SK-N-SH (cell line): Measurements from ENCODE around the gene REC8.

Experiments used
- CTCF ChIP-seq: fragments of 200-600 bp; sonication (generic); IDR thresholded peaks from 2 replicates; pipeline ENCODE4 v1.6.1; 2017; ENCODE audit warnings: antibody characterized with exemption, mild to moderate bottlenecking, moderate library complexity
- EZH2phosphoT487 ChIP-seq: fragments of 200-600 bp; sonication (generic); IDR thresholded peaks from 2 replicates; pipeline ENCODE4 v1.6.1; 2017; ENCODE audit warnings: low read depth, mixed run types, mild to moderate bottlenecking, antibody characterized with exemption, moderate library complexity, borderline replicate concordance
- JUND ChIP-seq: IDR thresholded peaks from 2 replicates; pipeline ENCODE4 v1.4.0; 2012
- MAX ChIP-seq: IDR thresholded peaks from 2 replicates; pipeline ENCODE4 v1.4.0; 2012; ENCODE audit warnings: low read depth
- NFIC ChIP-seq: IDR thresholded peaks from 2 replicates; pipeline ENCODE4 v1.4.0; 2012; ENCODE audit warnings: borderline replicate concordance
- NRF1 ChIP-seq: IDR thresholded peaks from 2 replicates; pipeline ENCODE4 v1.6.1; 2012; ENCODE audit warnings: low read depth, mild to moderate bottlenecking, low read length
- POLR2AphosphoS5 ChIP-seq: IDR thresholded peaks from 2 replicates; pipeline ENCODE4 v1.6.1; 2012; ENCODE audit warnings: low read depth, low read length
- RAD21 ChIP-seq: IDR thresholded peaks from 2 replicates; pipeline ENCODE4 v1.6.1; 2012; ENCODE audit warnings: mild to moderate bottlenecking, low read length
- RFX5 ChIP-seq: IDR thresholded peaks from 2 replicates; pipeline ENCODE4 v1.6.1; 2012; ENCODE audit warnings: mild to moderate bottlenecking, improper control_type of control experiment, low read length
- SIN3A ChIP-seq: IDR thresholded peaks from 2 replicates; pipeline ENCODE4 v1.6.1; 2012; ENCODE audit warnings: low read depth, mild to moderate bottlenecking, low read length, moderate library complexity, borderline replicate concordance
- SMC3 ChIP-seq: IDR thresholded peaks from 2 replicates; pipeline ENCODE4 v1.6.1; 2012; ENCODE audit warnings: low read depth, low read length, improper control_type of control experiment
- TAF1 ChIP-seq: IDR thresholded peaks from 2 replicates; pipeline ENCODE4 v1.6.1; 2012; ENCODE audit warnings: low read depth, mild to moderate bottlenecking, low read length, moderate library complexity, borderline replicate concordance
- TEAD4 ChIP-seq: IDR thresholded peaks from 2 replicates; pipeline ENCODE4 v1.4.0; 2012; ENCODE audit warnings: mild to moderate bottlenecking, borderline replicate concordance; ENCODE audit not compliant: insufficient read depth

GRCh38 chr14:24141097-24141880 lies 30.6 kb upstream of the REC8 start, which contains the start of gene EMC9:
- TF ChIP-seq CTCF = peak; percentile 39
- TF ChIP-seq NRF1 = peak; percentile 72
- no peak for TF ChIP-seq TEAD4
- TF ChIP-seq SMC3 = no peak
- peak; percentile 94 for TF ChIP-seq RFX5
- no peak for TF ChIP-seq RAD21
- TF ChIP-seq POLR2AphosphoS5 = peak; percentile 89
- TF ChIP-seq NFIC = no peak
- TF ChIP-seq TAF1 = peak; percentile 77
- TF ChIP-seq EZH2phosphoT487 = no peak
- TF ChIP-seq JUND = no peak
- no peak; the same call in 1 of the 2 replicates for TF ChIP-seq SIN3A
- no peak; the same call in none of the 2 replicates for TF ChIP-seq MAX
